ENCODE measurements around the gene MAD1L1.

The MAD1L1 gene

DNA sequence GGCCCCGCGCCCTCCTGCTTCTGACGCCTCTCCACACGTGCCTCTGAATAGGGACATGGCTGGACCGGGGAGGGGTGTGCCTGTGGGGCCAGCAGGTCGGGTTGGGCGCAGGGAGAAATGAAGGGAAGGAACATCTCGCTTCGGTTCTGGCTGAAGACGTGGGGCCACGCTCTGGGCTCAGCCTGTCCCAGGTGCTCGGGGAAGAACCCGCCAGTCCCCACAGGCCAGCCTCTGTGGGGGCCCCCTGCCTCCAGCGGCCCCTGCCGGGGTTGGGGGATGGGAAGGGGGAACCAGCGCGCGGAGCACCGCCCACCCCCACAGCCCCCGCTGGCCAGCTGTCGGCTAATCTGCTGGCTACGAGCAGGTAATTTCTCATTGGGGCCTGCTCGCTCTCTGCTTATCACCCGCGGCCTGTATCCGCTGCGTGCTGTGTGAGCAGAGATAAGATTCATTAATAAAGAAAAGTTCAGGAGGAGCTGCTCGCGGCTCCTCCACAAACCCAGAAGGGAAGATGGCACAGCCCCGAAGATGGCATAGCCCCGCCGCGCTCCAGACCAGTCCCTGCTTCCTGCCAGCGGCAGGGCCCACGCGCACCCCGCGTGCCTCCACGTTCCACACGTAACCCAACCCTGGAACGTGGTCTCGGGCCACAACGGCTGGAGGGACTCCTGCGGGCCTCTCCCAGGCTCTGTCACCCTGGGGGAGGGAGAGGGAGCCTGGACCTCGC is 376.4 kb downstream of the MAD1L1 start:
- DNase-seq, result peak; percentile 10
- TF ChIP-seq, protein P1, sequence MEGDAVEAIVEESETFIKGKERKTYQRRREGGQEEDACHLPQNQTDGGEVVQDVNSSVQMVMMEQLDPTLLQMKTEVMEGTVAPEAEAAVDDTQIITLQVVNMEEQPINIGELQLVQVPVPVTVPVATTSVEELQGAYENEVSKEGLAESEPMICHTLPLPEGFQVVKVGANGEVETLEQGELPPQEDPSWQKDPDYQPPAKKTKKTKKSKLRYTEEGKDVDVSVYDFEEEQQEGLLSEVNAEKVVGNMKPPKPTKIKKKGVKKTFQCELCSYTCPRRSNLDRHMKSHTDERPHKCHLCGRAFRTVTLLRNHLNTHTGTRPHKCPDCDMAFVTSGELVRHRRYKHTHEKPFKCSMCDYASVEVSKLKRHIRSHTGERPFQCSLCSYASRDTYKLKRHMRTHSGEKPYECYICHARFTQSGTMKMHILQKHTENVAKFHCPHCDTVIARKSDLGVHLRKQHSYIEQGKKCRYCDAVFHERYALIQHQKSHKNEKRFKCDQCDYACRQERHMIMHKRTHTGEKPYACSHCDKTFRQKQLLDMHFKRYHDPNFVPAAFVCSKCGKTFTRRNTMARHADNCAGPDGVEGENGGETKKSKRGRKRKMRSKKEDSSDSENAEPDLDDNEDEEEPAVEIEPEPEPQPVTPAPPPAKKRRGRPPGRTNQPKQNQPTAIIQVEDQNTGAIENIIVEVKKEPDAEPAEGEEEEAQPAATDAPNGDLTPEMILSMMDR (IDR thresholded peaks at IDR 0.05), result no peak
- Mint-ChIP-seq H3K4me1 (peaks cover 41% of the 10 kb centered on the region), H3K27me3 (ENCODE audit: low read depth, poor library complexity) (no peaks in the 10 kb centered on the region), H3K9me3 (no peaks in the 10 kb centered on the region), H3K36me3 (ENCODE audit: low read depth) (no peaks in the 10 kb centered on the region), H3K4me3 (no peak overlapping the region), H3K27ac (no peak overlapping the region)

DNA sequence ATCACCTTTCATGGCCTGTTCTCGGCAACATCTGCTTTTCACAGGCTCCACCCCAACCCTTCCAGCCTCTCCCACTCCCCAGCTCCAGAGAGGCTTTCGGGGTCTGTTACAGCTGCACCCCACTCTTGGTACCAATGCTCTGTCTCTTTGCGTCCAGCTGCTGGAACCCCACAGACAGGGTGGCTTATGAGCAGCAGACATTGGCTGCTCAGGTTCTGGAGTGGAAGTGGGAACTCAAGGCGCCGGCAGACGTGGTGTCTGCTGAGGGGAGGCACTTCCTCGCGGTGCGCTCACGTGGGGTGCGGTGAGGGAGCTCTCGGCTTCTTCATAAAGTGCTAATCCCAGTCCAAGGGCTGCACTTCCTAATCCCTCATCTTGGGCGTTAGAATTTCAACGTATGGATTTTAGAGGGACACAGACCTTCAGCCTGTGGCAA is 377.0 kb downstream of the MAD1L1 start:
- TF ChIP-seq, protein P1 (IDR thresholded peaks at IDR 0.05), result no peak

DNA sequence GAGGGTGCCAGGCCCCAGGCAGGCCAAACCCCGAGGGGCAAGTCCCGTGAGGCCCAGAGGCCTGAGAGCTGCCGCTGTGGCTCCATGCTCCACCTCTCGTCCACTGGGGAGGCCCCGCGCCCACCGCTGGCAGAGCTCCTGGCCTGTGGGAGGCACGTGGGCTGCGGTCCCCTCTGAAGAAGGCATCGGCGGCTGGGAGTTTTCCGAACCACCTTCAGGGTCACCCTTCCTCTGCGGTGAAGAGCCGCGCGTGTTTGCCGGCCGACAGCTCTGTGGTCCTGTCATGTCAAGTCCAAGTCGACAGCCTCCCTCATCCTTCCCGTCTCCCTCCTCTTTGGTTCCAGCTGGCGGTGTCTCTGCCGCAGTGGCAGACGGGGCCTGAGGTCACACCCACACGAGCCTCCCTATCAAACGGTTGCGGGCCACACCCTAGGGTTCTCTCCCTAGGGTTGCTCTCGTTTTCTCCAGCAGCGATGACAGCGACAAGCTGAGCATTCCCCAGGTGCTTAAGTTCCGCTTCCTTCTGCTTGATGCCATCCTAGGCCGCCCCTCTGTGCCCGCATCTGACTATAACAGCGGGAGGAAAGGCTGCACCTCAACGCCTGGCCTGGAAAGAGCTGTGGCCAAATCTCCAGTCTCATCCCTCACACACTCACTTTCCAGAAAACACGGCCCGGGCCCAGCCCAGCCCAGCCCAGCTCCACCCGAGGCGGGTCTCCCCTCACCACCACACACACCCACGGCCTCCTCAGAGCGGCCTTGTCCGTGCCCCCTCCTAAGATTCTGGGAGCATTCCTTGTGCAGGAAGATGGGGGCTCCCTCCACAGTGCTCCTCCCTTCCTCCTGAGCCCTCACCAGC is 377.6 kb downstream of the MAD1L1 start:
- Mint-ChIP-seq H3K4me3 (no peak overlapping the region), H3K27ac (peak overlapping the region; percentile 32), H3K9me3 (no peaks in the 10 kb centered on the region), H3K27me3 (ENCODE audit: low read depth, poor library complexity) (no peaks in the 10 kb centered on the region), H3K36me3 (ENCODE audit: low read depth) (no peaks in the 10 kb centered on the region), H3K4me1 (peaks cover 43% of the 10 kb centered on the region)
- TF ChIP-seq, protein P1 (IDR thresholded peaks at IDR 0.05), result no peak
- peak; percentile 2 for DNase-seq

More for the DNA sequence above, 377.0 kb downstream of the MAD1L1 start:
- no peaks in the 10 kb centered on the region for H3K9me3 Mint-ChIP-seq
- H3K4me1 Mint-ChIP-seq, result peaks cover 43% of the 10 kb centered on the region
- H3K4me3 Mint-ChIP-seq, result no peak overlapping the region
- H3K27ac Mint-ChIP-seq, result no peak overlapping the region
- no peaks in the 10 kb centered on the region for H3K36me3 Mint-ChIP-seq (ENCODE audit: low read depth)
- H3K27me3 Mint-ChIP-seq (ENCODE audit: low read depth, poor library complexity), result no peaks in the 10 kb centered on the region
- DNase-seq, result no peak

DNA sequence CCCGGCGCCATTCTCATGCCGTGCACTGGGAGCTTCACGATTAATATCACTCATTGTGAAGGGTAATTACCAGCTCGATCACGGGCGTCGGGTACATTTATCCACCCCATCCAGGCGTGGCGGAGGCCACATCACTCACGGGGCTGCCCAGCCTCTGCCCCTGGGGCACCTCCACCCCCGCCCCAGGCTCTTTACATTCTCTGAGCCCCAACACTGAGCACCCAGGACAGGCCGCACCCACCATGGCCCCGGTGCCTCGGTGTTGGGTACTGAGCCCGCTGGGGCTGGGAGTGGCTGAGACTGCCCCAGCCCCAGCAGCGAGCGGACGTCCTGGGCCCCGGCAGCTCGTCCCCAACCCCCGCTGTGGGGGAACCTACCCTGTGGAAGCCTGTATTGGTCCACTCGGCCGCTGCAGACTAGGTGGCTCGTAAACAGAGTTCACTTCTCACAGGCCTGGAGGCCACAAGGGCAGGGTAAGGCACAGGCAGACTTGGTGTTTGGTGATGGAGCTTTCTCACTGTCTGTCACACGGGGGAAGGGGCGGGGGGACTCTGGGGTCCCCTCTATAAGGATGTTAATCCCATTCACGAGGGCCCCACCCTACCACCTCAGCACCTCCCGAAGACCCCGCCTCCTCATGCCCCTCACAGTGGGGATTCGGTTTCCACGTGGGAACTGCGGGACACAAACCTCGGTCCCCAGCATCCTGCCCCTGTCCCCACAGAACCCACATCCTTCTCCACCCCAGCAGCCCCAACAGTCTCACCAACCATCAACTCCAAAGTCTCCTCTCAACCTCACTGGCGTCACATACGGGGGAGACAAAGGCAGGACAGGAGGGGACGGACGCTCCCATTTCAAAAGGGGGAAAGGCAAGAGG is 378.5 kb downstream of the MAD1L1 start:
- H3K4me3 Mint-ChIP-seq, result no peak overlapping the region
- DNase-seq, result peak; percentile 22
- no peaks in the 10 kb centered on the region for H3K27me3 Mint-ChIP-seq (ENCODE audit: low read depth, poor library complexity)
- no peaks in the 10 kb centered on the region for H3K36me3 Mint-ChIP-seq (ENCODE audit: low read depth)
- peaks cover 47% of the 10 kb centered on the region for H3K4me1 Mint-ChIP-seq
- TF ChIP-seq, protein P1 (IDR thresholded peaks at IDR 0.05), result no peak
- H3K9me3 Mint-ChIP-seq, result no peaks in the 10 kb centered on the region
- H3K27ac Mint-ChIP-seq, result no peak overlapping the region

DNA sequence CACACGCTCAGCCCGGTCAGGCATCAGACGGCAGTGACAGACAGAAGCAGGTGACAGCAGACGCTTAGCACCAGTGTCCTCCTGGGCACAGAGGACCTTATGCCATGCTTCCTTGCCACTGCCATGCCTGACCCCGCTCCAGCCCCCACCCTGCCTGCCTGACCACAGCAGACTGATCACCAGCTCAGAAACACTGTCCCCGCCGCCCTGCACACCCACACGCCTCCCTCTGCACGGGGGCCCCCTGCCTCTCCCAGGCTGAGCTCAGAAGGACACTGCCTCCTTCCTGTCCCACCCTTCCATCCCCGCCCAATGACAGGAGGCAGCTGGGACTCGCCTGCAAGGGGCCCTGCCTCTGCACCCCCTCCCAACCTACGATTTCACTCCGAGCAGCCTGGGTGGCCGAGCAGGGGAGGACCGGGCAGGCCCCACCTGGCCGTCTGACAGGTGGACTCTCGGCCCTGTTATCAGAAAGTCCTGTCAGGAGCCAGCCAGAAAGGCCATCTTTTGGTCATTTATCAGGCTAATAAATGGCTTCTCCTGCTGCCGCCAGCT is 379.2 kb downstream of the MAD1L1 start:
- Mint-ChIP-seq H3K27me3 (ENCODE audit: low read depth, poor library complexity) (peaks cover 4% of the 10 kb centered on the region), H3K4me1 (peaks cover 54% of the 10 kb centered on the region), H3K36me3 (ENCODE audit: low read depth) (no peaks in the 10 kb centered on the region), H3K4me3 (no peak overlapping the region), H3K9me3 (no peaks in the 10 kb centered on the region), H3K27ac (no peak overlapping the region)
- TF ChIP-seq, protein P1 (IDR thresholded peaks at IDR 0.05), result no peak
- DNase-seq, result peak; percentile 29

All from nephron progenitor cell (in vitro differentiated cells).